Fibroblast of skin of left quadriceps (primary cell): ENCODE data around the gene COMT.
"Not testable (repeated sequence)": the region's sequence is repeated elsewhere in the genome, so short reads cannot be mapped to it uniquely, and the experiment has no call there.

Source experiments
- DNase-seq, 2 experiments: peaks; one replicate each; pipeline ENCODE4 v3.0.0-alpha.2; 2013; ENCODE audit warnings: low read depth in 2 of 2

Gene COMT

DNA sequence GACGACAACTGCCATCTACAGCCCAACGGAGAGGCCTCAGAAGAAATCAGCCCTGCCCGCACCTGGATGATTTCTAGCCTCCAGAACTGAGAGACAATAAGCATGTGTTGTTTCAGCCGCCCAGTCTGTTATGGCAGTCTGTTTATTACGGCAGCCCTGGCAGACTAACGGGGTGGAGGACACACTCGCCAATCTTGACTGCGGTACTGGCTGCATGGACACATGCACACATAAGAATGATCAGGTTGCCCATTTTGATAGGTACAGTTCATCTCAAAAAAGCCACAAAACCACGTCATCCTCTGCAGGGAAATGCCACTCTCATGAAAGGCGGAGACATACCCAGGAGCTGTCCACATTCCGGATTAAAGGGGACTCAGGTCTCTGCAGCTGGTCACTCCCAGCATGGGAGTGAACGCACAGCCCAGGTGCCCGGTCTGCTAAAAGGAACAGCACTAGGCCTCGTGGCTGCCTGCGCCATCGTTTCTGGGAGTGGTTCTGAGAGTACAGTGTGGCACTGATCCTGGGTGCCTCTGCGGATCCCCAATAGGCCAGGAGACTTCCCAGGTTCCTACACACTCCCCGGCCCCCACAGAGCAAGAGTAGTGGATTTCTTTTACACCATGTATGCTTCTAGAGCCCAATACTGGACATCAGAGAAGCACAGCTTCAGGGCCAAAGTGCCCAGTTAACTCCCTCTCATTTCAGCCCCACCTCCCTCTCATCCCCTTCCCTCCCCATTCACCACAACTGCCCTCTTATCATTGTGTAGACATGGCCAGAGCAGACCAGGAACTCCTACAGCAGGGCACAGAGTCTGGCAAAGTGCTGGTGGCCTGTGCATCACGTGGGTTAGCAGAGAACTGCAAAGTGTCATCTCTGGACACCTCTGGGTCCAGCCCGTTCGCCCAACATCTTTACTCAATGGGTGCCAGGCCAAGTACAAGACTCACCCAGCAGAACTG is 11.7 kb upstream of the COMT start:
- DNase-seq = no peak

DNA sequence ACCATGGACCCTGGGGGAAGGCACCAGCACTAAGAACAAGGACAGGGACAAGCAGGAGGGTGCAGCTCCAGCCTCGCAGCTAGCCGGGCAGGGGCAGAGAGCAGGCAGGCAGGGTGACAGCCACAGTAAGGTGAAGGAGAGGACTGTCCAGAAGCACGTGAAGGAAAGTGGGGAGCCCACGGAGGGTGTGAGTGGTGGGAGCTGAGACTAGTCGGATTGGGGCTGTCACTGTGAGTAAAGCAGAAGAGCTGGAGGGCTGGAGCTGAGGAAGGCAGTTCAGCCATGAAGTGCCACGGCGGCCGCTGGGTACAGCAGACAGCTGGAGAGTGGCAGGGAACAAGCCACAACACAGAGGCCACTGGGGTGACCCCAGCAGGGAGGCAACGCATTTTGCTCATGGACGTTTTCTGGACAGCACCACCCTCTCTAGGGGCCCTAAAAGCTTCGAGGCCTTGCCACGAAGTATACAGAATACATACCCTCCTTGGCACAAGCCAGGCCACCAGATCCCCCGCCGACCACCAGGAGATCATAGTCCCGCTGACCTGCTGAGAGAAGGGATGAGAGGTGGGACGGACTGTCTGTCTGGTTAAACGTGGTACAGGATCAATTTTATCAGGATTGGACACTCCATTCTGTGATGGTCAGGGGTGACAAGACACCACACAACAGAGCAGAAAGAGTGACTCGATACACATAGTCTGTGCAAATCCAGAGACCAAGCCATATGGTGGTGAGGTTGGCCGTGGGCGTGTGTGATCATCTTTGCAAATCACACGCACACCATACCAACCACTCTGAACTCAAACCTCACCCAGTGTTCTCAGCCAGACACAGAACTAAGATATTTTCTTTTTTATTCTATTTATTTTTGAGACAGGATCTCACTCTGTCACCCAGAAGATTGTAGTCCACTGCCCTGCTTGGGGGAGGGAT is 10.8 kb upstream of the COMT start:
- DNase-seq = no peak

DNA sequence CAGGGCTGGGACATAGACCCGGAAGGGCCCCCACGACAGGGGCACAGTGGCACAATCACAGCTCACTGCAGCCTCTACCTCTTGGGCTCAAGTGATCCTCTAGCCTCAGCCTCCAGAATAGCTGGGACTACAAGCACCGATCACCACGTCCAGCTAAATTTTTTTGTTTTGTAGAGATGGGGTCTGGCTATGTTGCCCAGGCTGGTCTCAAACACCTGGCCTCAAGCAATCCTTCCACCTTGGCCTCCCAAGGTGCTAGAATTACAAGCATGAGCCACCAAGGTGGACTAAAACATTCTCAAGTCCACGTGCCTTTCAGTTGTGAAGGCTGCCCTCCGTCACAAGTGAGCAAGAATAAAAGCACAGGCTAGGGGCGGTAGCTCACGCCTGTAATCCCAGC is 10.1 kb upstream of the COMT start:
- DNase-seq = no peak

DNA sequence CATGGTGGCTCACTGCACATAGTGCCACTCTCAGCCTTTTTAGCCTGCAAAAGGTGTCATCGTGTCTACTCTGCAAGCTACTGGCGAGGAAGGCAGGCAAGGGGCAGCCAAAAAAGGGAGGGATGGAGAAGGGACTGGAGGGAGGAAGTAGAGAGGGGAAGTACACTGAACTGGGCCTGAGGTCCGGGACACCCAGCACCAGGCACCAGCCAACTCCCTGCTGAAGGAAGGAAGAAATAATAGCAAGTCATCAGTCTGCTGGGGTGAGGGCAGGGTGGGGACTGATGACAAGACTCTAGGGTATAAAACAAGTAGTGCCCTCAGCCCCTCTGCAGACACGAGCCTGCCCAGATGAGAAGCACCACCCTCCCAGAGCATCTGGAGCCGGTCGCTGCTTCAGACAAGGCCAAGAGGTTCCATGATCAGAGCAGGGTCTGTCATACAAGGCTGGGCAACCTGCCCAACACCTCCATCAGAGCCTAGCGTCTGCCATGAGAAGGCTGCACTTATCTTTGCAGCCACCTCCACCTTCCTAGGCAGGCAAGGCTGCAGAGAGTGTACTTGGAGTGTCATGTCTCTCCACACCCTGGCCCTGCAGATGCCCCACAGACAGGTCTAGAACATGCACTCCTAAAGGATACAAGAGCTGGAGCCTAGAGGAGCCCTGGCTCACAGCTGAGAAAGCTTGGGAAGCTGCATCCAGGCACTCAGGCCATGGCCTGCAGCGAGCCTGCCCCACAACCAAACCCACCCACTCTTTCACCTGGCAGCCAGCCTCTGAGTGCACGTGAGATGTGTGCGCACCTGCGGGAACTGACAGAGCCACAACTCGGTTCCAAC is 9.0 kb upstream of the COMT start:
- DNase-seq = no peak

DNA sequence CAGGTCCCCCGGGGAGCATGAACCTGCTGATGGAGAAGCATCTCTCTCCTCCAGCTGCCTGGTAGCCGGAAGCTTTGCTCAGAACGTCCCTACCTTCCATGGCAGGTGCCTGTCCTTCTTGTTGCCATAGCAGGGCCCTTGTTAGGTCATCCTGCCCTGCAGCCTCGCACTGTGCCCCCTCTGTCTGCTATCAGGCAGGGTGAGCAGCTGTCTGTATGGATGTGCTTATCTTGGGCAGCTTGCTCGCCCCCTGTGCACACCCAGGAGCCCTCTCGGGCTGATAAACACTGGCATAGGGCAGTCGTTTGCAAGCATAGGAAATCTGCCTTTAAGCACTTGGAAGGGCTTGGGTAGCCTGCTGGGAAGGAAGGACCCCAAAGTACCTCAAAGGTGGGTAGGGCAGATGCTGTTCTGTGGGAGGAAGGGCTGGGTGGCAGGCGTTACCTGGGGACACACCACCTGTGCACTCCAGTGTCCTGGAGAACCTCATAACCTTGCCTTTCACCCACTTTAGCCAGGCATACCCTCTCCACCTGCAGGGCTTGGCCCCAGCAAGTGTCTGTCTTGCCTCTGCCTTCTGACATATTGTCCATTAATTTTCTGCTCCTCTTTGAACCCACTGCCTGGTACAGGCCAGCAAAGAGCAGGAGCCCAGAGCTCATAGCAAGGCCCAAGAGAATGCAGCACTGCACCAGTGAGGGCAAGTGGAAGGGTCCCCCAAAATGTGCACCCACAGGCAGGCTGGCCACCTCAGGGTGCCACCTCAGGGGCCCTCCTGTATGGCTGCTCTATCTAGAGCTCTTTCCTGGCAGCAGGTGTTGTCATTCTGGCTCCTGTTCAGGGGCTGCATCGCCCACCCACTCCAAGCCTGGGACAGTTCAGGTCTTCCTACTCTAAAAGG is 8.0 kb upstream of the COMT start:
- no peak for DNase-seq

DNA sequence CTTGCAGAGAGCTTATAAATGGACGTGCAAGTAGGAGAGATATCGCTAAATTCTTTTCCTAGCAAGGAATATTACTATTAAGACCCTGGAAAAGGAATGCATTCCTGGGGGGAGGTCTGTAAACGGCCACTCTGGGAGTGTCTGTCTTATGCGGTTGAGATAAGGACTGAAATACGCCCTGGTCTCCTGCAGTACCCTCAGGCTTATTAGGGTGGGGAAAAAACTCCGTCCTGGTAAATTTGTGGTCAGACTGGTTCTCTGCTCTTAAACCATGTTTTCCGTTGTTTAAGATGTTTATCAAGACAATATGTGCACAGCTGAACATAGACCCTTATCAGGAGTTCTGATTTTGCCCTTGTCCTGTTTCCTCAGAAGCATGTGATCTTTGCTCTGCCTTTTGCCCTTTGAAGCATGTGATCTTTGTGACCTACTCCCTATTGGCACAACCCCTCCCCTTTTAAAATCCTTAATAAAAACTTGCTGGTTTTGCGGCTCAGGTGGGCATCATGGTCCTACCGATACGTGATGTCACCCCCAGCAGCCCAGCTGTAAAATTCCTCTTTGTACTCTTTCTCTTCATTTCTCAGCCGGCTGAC is 6.4 kb upstream of the COMT start:
- not testable (repeated sequence) for DNase-seq

DNA sequence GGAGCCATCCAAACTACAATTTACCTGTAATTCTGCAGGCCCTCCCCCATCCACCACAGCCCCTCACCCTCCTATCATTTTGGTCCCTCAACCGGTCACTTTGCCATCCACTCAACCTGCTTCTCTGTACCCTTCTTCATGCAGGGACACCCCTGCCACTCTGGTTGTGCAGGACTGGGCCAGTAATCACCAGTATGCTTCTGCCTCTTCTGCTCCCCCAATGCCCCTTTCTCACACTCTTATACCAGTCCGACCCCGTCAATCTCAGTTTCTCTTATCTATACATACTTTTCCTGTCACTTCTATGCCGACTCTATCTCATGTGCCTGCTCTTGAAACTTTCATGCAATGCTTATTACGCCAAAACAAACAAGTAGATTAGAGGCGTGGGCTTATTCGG is 5.1 kb upstream of the COMT start:
- DNase-seq = no peak

DNA sequence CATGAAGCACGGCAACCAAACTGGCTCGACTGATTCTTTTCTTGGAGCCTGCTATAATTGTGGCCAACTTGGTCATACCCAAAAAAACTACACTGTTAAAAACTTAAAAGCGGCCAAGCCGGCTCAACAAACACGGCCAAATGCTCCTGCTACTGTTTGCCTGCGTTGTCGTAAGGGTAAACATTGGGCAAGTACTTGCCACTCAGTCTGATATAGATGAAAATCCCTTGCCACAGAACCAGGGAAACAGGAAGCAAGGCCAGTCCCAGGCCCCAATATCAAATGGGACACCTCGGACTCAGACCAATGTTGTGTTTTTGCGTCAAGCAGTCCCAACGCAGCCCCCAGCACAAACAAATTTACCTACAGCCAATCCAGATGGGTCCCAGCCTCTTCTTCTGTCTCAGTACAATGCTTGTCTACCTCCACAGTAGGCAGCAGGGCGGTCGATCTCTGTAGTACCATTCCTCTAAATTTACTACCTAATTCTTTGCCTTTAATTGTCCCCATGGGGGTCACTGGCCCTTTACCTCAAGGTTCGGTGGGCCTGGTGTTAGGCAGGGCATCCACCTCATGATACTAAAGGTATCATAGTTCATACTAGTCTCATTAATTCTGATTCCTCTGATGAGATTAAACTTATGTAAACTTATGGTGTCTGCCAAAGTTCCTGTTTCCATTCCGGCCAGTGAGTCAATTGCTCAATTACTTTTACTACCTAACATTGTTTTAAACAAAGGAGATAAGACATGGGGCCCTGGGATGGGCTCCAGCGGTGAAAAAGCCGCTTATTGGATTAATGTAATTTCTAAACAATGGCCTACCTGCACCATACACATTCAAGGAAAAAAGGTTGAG is 3.7 kb upstream of the COMT start:
- no peak for DNase-seq

DNA sequence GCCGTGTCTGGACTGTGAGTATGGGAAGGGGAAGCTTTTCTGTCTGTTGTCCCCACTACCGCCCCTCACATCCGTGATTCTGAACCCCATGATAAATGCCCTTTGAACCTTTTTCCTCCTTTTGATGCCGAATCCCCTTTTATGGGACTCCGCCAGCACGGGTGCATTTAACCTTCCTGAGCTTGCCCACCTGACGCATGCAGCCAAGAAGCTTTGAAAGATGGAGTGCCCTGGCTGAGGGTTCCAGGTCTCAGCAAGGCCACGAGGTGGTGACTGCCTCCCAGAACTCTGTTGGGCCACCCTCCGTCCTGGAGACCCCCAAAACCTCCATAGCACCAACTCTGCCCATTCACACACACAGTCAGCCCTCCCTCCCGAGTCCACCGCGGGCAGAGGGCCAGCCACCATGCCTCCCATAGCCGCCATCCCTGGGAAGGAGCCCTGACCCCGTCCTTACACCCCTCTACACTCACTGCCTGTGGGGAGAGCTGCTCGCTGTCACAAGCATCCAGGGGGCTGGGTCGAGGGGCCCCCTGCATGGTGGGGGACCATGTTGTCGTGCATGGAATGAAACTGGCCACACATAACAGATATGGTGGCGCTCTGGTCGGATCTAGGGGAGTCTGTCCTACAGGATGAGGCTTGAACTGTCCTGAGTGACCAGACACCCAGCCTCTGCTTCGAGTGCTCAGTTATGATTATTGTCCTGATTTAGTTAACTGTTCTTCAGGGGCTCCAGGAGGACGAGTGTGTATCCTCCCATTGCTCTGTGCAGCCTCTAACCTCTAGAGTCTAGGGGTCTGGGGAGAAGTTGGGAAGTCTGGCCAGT is 822 bp upstream of the COMT start:
- no peak for DNase-seq

DNA sequence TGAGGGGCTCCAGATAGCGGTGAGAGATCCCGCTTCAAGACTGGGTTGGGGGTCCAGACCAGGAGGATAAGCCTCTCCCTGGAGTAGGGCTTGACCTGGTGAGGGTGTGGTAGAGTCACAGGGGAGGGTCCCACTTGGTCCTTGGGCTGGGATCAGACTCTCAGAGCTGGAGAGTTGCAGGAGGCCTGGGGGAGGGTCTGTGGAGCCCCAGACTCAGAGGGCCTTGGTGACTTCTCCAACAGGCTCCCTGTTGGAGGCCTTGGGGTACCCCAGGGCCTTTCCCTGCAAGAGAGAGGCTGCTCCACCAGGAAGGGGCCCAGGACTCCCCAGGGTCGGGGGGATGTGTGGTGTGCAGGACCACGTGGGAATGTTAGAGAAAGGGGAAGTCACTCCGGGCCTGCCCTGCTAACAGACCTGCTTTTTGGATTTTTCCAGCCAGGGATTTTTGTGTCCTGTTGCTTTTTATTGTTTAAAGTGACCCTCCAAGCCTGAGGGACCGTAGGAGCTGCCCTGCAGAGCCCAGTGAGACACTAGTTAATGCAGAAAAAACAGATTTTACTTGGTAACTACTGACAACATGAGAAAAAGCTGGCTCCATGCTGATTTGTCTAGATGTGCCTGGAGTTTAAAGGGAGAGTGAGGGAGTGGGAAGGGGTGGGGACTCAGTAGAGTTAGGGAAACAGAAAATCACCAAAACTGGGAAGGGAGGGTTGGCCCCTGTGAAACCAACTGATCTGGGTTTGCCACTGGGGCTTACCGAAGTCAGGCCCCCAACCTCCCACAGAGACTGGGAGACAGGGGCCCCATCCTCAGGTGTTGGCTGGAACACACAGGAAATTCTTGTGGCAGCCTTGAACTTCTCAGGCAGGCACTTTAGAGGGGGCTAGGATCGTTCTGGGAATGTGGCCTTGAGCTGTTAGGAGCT is 847 bp downstream of the COMT start:
- DNase-seq = peak; percentile 47 to 48

DNA sequence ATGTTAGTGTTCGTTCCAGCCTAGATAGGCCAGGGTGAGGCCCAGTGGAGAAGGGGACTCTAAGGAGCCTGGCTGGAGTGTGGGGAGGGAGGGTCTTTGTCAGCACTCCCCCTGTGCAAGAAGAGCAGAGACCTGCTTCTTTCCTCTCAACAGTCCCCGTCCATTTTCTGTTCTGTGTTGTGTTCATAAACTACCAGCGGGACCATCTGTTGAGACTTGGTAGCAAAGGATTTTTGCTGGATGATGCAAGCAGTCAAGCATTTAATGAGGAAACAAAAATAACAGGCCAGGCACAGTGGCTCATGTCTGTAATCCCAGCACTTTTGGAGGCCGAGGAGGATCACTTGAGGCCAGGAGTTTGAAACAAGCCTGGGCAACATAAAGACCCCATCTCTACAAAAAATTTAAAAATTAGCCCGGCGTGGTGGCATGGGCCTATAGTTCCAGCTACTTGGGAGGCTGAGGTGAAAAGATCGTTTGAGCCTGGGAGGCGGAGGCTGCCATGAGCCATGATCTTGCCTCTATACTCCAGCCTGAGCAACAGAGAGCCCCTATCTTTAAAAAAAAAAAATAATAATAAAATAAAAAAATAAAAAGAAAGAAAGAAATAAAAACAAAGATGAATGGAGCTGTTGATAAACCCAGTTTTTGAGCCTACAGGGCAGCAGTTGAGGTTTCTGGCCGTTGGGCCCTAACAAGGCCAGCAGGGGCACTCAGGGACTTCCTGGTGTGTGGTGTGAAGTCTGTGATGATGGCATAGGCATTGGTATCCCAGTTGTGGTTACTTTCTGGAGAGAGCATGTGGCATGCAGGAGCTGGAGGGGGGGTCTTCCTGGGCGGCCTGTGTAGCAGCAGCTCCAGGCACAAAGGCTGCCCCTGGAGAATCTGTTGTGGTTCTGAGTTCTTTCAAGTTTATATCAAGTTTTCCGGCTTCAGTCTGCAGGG is 1.8 kb downstream of the COMT start:
- DNase-seq = peak; percentile 87 to 88

DNA sequence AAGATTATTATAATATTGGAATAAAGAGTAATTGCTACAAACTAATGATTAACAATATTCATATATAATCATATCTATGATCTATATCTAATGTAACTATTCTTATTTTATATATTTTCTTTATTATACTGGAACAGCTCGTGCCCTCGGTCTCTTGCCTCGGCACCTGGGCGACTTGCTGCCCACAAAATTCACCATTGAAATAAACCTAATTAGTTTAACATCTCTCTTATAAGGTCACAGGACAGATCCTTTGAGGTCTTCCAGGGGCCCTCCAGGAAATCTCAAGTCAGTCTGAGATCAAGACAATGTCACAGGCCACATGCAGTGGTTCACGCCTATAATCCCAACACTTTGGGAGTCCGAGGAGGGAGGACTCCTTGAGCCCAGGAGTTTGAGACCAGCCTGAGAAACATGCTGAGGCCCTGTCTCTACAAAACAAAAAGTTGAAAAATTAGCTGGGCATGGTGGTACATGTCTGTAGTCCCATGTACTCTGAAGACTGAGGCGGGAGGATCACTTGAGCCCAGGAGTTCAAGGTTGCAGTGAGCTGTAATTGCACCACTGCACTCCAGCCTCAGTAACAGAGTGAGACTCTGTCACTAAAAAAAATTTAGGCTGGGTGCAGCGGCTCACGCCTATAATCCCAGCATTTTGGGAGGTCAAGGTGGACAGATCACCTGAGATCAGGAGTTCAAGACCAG is 6.6 kb downstream of the COMT start:
- DNase-seq = no peak

DNA sequence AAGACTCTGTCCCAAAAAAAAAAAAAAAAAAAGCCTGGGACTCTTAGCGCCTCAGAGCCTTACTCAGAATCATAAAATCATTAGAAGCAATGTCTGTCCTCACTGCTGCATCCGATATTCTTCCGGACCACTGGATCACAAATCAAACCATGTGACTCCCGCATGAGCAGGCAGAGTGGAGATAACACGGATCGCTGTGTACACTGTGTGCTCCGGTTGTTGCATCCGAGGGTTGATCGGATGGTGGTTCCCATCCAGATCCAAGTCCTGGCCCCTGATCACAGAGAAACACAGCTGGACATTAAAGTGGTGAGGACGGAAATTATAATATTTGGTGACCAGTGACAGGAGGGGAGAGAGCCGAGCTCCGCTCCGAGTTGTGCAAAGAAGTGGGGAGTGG is 9.8 kb downstream of the COMT start:
- no peak for DNase-seq

DNA sequence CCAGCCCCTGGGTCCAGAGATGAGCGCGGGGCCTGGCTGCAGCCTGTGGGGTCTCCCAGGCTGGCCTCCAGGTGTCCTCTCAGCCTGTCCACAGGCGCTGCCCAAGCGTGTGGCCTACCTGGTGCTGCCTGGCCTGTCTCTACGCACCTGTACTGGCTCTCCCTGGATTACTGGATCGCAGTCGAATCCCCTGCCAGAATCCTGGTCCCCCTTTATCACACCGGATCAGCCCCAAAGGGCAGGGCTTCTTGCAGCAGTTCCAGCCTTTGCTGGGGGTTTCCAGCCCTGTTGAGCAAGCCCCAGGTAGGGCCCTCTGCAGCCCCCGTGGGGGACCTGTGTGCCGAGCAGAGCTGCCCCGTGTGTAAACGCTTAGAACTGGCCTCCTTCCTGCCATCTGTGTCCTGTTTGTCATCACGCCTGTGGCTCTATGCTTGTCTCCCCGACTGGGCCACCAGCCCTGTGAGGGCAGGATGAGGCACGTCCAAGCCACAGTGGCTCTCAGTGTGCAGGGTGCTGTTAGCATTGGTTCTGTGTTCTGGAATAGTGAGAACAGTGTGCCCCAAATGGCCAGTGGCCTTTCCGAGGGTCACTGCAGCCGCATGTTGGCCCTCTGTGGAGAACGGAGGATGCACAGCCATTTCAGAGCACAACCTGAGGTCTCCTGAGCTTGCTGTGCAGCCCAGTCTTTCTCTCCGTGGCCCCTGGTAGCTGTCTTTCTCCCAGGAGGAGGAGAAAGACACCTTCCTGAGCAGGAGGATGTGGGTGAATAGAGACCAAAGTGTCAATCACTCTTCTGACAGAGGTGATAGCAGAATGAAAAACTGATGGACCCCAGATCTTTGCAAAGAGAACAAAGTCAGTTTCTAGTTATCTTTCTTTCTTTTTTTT is 13.9 kb downstream of the COMT start:
- no peak for DNase-seq
